Cardiac fibroblast (primary cell): ENCODE measurements around the gene PALS1.
"Not testable (repeated sequence)": the region's sequence is repeated elsewhere in the genome, so short reads cannot be mapped to it uniquely, and the experiment has no call there.

Experiments
- DNase-seq, 2 donors: peaks; one replicate each; pipeline versions ENCODE4 v3.0.0 to v3.0.0-alpha.2; 2010; ENCODE audit warnings: low read depth in 2 of 2
- H3K4me3 ChIP-seq, 2 donors: replicated peaks in 1 of 2; 1 replicate in 1 of 2; 2 replicates in 1 of 2; pipeline ENCODE4 v1.5.1; 2011; ENCODE audit warnings: low read depth in 2 of 2, low read length in 2 of 2, mild to moderate bottlenecking in 2 of 2, moderate library complexity in 1 of 2
- TF ChIP-seq, protein P1 (sequence below): IDR thresholded peaks from one replicate; pipeline ENCODE4 v1.5.1; 2011; ENCODE audit warnings: low read depth, mild to moderate bottlenecking, low read length, inconsistent platforms

The PALS1 gene

DNA sequence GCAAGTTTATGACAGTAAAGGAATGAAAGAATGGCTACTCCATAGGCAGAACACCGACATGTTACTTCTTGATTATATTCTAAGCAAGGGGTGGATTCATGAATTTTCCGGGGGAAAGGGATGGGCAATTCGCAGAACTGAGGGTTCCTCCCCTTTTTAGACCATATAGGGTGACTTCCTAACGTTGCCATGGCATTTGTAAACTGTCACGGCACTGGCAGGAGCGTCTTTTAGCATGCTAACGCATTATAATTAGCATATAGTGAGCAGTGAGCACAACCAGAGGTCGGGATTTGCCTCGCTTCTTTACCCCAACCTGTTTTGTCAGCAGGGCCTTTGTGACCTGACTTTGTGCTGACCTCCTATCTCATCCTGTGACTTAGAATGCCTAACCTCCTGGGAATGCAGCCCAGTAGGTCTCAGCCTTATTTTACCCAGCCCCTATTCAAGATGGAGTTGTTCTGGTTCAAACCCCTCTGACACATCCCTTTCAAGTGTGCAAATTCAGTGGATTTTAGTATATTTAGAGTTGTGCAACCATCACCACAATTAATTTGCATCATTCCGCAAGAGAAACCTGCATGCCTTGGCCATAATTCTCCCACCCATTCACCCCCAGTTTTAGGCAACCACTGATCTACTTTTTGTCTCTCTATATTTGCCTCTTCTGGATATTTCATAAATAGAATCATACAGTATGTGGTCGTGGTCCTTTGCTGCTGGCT lies 27.4 kb downstream of the PALS1 start:
- TF ChIP-seq, protein P1, sequence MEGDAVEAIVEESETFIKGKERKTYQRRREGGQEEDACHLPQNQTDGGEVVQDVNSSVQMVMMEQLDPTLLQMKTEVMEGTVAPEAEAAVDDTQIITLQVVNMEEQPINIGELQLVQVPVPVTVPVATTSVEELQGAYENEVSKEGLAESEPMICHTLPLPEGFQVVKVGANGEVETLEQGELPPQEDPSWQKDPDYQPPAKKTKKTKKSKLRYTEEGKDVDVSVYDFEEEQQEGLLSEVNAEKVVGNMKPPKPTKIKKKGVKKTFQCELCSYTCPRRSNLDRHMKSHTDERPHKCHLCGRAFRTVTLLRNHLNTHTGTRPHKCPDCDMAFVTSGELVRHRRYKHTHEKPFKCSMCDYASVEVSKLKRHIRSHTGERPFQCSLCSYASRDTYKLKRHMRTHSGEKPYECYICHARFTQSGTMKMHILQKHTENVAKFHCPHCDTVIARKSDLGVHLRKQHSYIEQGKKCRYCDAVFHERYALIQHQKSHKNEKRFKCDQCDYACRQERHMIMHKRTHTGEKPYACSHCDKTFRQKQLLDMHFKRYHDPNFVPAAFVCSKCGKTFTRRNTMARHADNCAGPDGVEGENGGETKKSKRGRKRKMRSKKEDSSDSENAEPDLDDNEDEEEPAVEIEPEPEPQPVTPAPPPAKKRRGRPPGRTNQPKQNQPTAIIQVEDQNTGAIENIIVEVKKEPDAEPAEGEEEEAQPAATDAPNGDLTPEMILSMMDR = no peak
- H3K4me3 ChIP-seq = peak overlapping the region in 1 of 2 donors; percentile 24
- peak; percentile 35 to 49 for DNase-seq

DNA sequence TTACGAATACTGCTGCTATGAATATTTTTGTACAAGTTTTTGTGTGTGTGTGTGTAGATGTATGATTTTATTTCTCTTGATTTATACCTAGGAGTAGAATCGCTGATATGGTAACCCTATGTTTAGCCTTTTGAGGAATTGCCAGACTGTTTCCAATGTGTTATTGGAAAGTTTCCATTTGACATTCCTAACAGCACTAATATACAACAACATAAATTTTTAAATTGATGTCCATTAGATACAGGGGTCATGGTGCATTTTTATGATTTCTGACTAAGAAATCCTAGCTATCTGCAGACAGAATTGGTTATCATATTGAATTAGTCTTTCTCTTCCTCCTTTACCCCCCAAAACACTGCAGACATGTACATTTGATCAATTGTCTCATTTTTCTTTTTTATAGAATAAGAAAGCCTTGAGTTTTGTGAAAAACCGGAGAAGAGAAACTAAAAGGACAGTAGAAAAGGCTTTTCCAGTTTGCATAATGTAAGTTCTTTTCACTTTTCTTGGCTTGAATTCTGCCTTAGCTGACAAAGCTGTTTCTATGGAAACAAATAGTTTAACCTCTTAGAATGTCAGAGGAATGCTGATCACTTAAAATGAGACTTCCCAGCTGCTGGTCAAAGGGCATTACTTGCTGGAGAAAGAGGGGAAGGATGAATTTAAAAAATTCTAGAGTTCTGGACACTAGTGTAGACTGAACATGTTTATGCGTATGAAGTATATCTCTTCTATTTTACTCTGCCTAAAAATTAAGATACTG lies 28.2 kb downstream of the PALS1 start:
- peak overlapping the region; percentile 9 to 26 for H3K4me3 ChIP-seq
- TF ChIP-seq, protein P1 = no peak
- DNase-seq = peak; percentile 78 to 91

DNA sequence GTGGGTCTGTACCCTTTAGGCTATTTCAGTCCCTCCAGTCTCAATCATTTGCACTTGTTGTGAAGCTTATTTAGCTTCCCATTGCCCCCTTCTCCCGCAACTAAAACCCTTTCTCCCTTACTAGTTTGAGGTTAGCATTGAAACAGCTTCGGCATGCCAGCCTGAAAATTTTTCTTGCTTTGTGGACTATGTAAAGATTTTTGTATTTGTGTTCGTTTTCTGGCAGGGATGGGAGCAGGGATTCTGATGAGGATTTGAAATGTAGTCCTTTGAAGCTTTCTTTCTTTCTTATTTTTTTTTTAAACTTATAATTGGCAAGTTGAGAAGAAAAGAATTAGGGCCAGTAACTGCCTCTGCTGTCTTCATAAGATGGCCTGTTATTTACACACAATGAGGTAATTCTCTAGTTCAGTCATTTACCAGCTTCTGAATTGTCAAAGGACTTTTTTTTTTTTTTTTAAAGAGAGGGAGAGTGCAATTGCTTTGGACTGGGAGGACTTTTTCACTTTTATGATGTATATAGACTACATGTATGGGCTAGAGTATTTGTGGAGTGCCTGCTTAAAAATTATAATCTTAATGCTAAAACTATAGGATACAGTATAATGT lies 29.0 kb downstream of the PALS1 start:
- DNase-seq = peak in 1 of 2 donors; percentile 38
- no peak overlapping the region for H3K4me3 ChIP-seq

DNA sequence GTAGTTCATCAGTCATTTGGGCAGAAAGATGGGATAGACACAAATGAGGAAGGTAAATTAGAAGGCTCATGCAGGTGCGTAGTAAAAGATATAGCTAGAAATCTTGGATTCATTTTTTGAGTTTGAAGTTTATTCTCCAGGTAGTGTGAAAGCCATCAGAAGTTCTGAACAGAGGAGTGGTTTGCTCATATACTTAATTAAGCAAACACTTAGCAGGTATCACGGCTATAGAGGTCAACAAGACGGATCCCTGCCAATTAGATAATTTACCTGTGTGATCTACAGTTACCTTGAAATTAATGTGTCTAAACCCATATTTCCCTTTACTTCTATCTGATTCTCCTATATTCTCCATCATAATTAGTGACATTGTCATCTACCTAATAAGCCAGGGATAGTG lies 29.7 kb downstream of the PALS1 start:
- TF ChIP-seq, protein P1 = no peak
- no peak overlapping the region for H3K4me3 ChIP-seq
- DNase-seq = no peak

More for the DNA sequence above, 29.0 kb downstream of the PALS1 start:
- TF ChIP-seq, protein P1 = no peak

DNA sequence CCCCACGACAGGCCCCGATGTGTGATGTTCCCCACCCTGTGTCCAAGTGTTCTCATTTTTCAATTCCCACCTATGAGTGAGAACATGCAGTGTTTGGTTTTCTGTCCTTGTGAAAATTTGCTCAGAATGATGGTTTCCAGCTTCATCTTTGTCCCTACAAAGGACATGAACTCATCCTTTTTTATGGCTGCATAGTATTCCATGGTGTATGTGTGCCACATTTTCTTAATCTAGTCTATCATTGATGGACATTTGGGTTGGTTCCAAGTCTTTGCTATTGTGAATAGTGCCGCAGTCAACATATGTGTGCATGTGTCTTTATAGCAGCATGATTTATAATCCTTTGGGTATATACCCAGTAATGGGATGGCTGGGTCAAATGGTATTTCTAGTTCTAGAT lies 32.0 kb downstream of the PALS1 start:
- not testable (repeated sequence) for H3K4me3 ChIP-seq, DNase-seq

DNA sequence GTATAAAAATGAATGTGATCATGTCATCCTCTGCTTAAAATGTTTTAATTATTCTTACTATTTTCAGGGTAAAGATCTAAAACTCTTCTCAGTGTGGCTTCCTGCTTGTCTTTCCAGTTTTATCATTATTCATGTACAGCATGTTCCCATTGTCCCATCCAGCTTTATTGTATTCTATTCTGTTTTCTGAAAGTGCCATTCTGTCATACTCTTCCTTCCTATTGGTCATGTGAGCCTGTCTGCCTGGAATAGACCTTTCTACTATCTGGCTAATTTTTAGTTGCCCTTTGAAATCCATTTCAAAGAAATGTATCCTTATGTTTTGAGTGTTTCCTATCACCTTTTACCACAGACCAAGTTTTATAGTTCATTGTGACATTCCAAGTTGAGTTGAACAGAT lies 34.9 kb downstream of the PALS1 start:
- DNase-seq = no peak
- H3K4me3 ChIP-seq = no peak overlapping the region
- TF ChIP-seq, protein P1 = no peak

DNA sequence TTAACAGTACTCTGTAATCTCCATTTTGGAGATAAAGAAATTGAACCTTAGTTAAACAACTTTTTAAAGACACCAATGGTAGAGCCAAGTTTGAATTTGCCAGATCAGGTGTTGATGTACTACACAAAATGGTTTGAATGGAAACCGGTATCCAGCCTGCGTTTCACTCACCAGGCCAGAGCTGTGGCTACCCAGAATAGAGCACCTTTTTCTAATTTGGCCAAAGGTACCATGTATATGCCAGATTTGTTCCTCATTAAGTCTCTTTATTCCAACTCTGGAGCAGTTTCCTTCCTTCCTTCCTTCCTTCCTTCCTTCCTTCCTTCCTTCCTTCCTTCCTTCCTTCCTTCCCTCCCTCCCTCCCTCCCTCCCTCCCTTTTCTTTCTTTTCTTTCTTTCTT lies 39.3 kb downstream of the PALS1 start:
- H3K4me3 ChIP-seq = no peak overlapping the region
- TF ChIP-seq, protein P1 = no peak
- DNase-seq = no peak
